ENCODE measurements around the gene POU5F1. TPM values are rescaled to one million over a fixed set of nuclear protein-coding genes. Genes with fewer than 3 reads are reported as not detected.
"Not testable (repeated sequence)": the region's sequence is repeated elsewhere in the genome, so short reads cannot be mapped to it uniquely, and the experiment has no call there.

POU5F1 gene
- polyA plus RNA-seq (2012; ENCODE audit: low read depth, missing spikeins), result 5.1 TPM

- DNase-seq (ENCODE audit: insufficient read length, low spot score) (no peak), FAIRE-seq (no peak)
- no peak for TF ChIP-seq POU2F2 (IDR thresholded peaks at IDR 0.05; ENCODE audit: low read depth, low read length)
Observed at GRCh38 chr6:31170600-31170881, at the start of gene POU5F1. TSS of gene POU5F1 (minus strand) at chr6:31170682. CDS start at chr6:31170620, 62 bp downstream.

- no peak for TF ChIP-seq PAX5 (IDR thresholded peaks at IDR 0.05; ENCODE audit: insufficient read depth, low read length, severe bottlenecking)
- no peak for TF ChIP-seq POLR2AphosphoS5 (IDR thresholded peaks at IDR 0.05; ENCODE audit: low read depth, low read length)
- no peak for TF ChIP-seq TAF1 (IDR thresholded peaks at IDR 0.05; ENCODE audit: low read depth, low read length)
- no peak for TF ChIP-seq SPI1 (IDR thresholded peaks at IDR 0.05; ENCODE audit: low read depth, low read length)
- TF ChIP-seq POU2F2 (IDR thresholded peaks at IDR 0.05; ENCODE audit: low read depth, low read length), result no peak
- no peak for TF ChIP-seq POLR2A (IDR thresholded peaks at IDR 0.05; ENCODE audit: low read depth, low read length)
- DNase-seq (ENCODE audit: insufficient read length, low spot score) (no peak), FAIRE-seq (peak; percentile 45)
Observed at GRCh38 chr6:31216208-31216898, 45.9 kb upstream of the POU5F1 start.

GRCh38 chr6:31215216-31215615 is 44.7 kb upstream of the POU5F1 start:
- DNase-seq (ENCODE audit: insufficient read length, low spot score); FAIRE-seq: not testable (repeated sequence)

GRCh38 chr6:31214516-31214915 is 44.0 kb upstream of the POU5F1 start:
- no peak for FAIRE-seq
- TF ChIP-seq POLR2AphosphoS5 (IDR thresholded peaks at IDR 0.05; ENCODE audit: low read depth, low read length) (no peak), POU2F2 (IDR thresholded peaks at IDR 0.05; ENCODE audit: low read depth, low read length) (no peak), POLR2A (IDR thresholded peaks at IDR 0.05; ENCODE audit: low read depth, low read length) (no peak), SPI1 (IDR thresholded peaks at IDR 0.05; ENCODE audit: low read depth, low read length) (no peak), PAX5 (IDR thresholded peaks at IDR 0.05; ENCODE audit: insufficient read depth, low read length, severe bottlenecking) (no peak), TAF1 (IDR thresholded peaks at IDR 0.05; ENCODE audit: low read depth, low read length) (no peak)
- no peak for DNase-seq (ENCODE audit: insufficient read length, low spot score)

- no peak for DNase-seq (ENCODE audit: insufficient read length, low spot score)
- FAIRE-seq, result no peak
- no peak for TF ChIP-seq SPI1 (IDR thresholded peaks at IDR 0.05; ENCODE audit: low read depth, low read length)
- no peak for TF ChIP-seq POLR2AphosphoS5 (IDR thresholded peaks at IDR 0.05; ENCODE audit: low read depth, low read length)
- no peak for TF ChIP-seq POLR2A (IDR thresholded peaks at IDR 0.05; ENCODE audit: low read depth, low read length)
- no peak for TF ChIP-seq TAF1 (IDR thresholded peaks at IDR 0.05; ENCODE audit: low read depth, low read length)
- TF ChIP-seq POU2F2 (IDR thresholded peaks at IDR 0.05; ENCODE audit: low read depth, low read length), result no peak
- TF ChIP-seq PAX5 (IDR thresholded peaks at IDR 0.05; ENCODE audit: insufficient read depth, low read length, severe bottlenecking), result no peak
Observed at GRCh38 chr6:31210741-31211532, 40.5 kb upstream of the POU5F1 start.

GRCh38 chr6:31210123-31210522 is 39.6 kb upstream of the POU5F1 start:
- no peak for FAIRE-seq
- DNase-seq (ENCODE audit: insufficient read length, low spot score), result no peak
- TF ChIP-seq PAX5 (IDR thresholded peaks at IDR 0.05; ENCODE audit: insufficient read depth, low read length, severe bottlenecking), result no peak

GRCh38 chr6:31209137-31209536 is 38.7 kb upstream of the POU5F1 start:
- FAIRE-seq (no peak), DNase-seq (ENCODE audit: insufficient read length, low spot score) (no peak)

GRCh38 chr6:31208506-31208905 is 38.0 kb upstream of the POU5F1 start:
- no peak for TF ChIP-seq POLR2AphosphoS5 (IDR thresholded peaks at IDR 0.05; ENCODE audit: low read depth, low read length)
- no peak for TF ChIP-seq SPI1 (IDR thresholded peaks at IDR 0.05; ENCODE audit: low read depth, low read length)
- no peak for TF ChIP-seq TAF1 (IDR thresholded peaks at IDR 0.05; ENCODE audit: low read depth, low read length)
- TF ChIP-seq POLR2A (IDR thresholded peaks at IDR 0.05; ENCODE audit: low read depth, low read length), result no peak
- TF ChIP-seq POU2F2 (IDR thresholded peaks at IDR 0.05; ENCODE audit: low read depth, low read length), result no peak
- no peak for FAIRE-seq
- DNase-seq (ENCODE audit: insufficient read length, low spot score), result no peak

More at GRCh38 chr6:31209137-31209536, 38.7 kb upstream of the POU5F1 start:
- TF ChIP-seq POU2F2 (IDR thresholded peaks at IDR 0.05; ENCODE audit: low read depth, low read length) (no peak), TAF1 (IDR thresholded peaks at IDR 0.05; ENCODE audit: low read depth, low read length) (no peak), POLR2AphosphoS5 (IDR thresholded peaks at IDR 0.05; ENCODE audit: low read depth, low read length) (no peak), SPI1 (IDR thresholded peaks at IDR 0.05; ENCODE audit: low read depth, low read length) (no peak), POLR2A (IDR thresholded peaks at IDR 0.05; ENCODE audit: low read depth, low read length) (no peak), PAX5 (IDR thresholded peaks at IDR 0.05; ENCODE audit: insufficient read depth, low read length, severe bottlenecking) (no peak)

GRCh38 chr6:31205638-31206037 is 35.2 kb upstream of the POU5F1 start:
- no peak for TF ChIP-seq TAF1 (IDR thresholded peaks at IDR 0.05; ENCODE audit: low read depth, low read length)
- no peak for TF ChIP-seq POU2F2 (IDR thresholded peaks at IDR 0.05; ENCODE audit: low read depth, low read length)
- TF ChIP-seq PAX5 (IDR thresholded peaks at IDR 0.05; ENCODE audit: insufficient read depth, low read length, severe bottlenecking), result no peak
- no peak for TF ChIP-seq POLR2AphosphoS5 (IDR thresholded peaks at IDR 0.05; ENCODE audit: low read depth, low read length)
- no peak for TF ChIP-seq POLR2A (IDR thresholded peaks at IDR 0.05; ENCODE audit: low read depth, low read length)
- no peak for TF ChIP-seq SPI1 (IDR thresholded peaks at IDR 0.05; ENCODE audit: low read depth, low read length)
- FAIRE-seq (no peak), DNase-seq (ENCODE audit: insufficient read length, low spot score) (no peak)

- DNase-seq (ENCODE audit: insufficient read length, low spot score) (no peak), FAIRE-seq (peak; percentile 40)
- TF ChIP-seq PAX5 (IDR thresholded peaks at IDR 0.05; ENCODE audit: insufficient read depth, low read length, severe bottlenecking) (no peak), POLR2AphosphoS5 (IDR thresholded peaks at IDR 0.05; ENCODE audit: low read depth, low read length) (no peak)
Observed at GRCh38 chr6:31204751-31205145, 34.3 kb upstream of the POU5F1 start.
